T-helper 22 cell (primary cell): Measurements from ENCODE around the gene TPK1.
"Not testable (repeated sequence)": the region's sequence is repeated elsewhere in the genome, so short reads cannot be mapped to it uniquely, and the experiment has no call there.

Experiments used
- DNase-seq: peaks from one replicate; pipeline ENCODE4 v3.0.0-alpha.2; 2020; ENCODE audit warnings: low read depth

Gene TPK1

GRCh38 chr7:144629598-144629997, 206.3 kb downstream of the TPK1 start:
- DNase-seq = no peak

GRCh38 chr7:144629011-144629410, 206.8 kb downstream of the TPK1 start:
- no peak for DNase-seq

- no peak for DNase-seq
Measured at GRCh38 chr7:144628176-144628575, 207.7 kb downstream of the TPK1 start.

- DNase-seq = no peak
Measured at GRCh38 chr7:144622745-144623144, 213.1 kb downstream of the TPK1 start.

GRCh38 chr7:144606261-144606660, 229.6 kb downstream of the TPK1 start:
- DNase-seq = no peak

GRCh38 chr7:144596953-144597352, 238.9 kb downstream of the TPK1 start:
- DNase-seq = no peak

GRCh38 chr7:144594580-144594979, 241.3 kb downstream of the TPK1 start:
- DNase-seq = no peak

- no peak for DNase-seq
Measured at GRCh38 chr7:144588559-144589051, 247.2 kb downstream of the TPK1 start.

GRCh38 chr7:144587701-144588100, 248.2 kb downstream of the TPK1 start:
- DNase-seq = no peak

- no peak for DNase-seq
Measured at GRCh38 chr7:144584726-144585125, 251.1 kb downstream of the TPK1 start.

GRCh38 chr7:144579687-144580086, 256.2 kb downstream of the TPK1 start:
- DNase-seq = no peak

- DNase-seq = no peak
Measured at GRCh38 chr7:144575456-144575855, 260.4 kb downstream of the TPK1 start.

GRCh38 chr7:144574753-144575152, 261.1 kb downstream of the TPK1 start:
- DNase-seq = not testable (repeated sequence)

- DNase-seq = no peak
Measured at GRCh38 chr7:144568233-144568632, 267.6 kb downstream of the TPK1 start.

- no peak for DNase-seq
Measured at GRCh38 chr7:144565586-144565985, 270.3 kb downstream of the TPK1 start.

GRCh38 chr7:144549861-144550260, 286.0 kb downstream of the TPK1 start:
- no peak for DNase-seq

GRCh38 chr7:144548556-144548955, 287.3 kb downstream of the TPK1 start:
- DNase-seq = no peak

GRCh38 chr7:144547888-144548287, 288.0 kb downstream of the TPK1 start:
- DNase-seq = no peak

- no peak for DNase-seq
Measured at GRCh38 chr7:144546782-144547181, 289.1 kb downstream of the TPK1 start.

- no peak for DNase-seq
Measured at GRCh38 chr7:144545330-144545729, 290.5 kb downstream of the TPK1 start.

GRCh38 chr7:144534655-144535395, 301.0 kb downstream of the TPK1 start:
- DNase-seq = no peak

- DNase-seq = no peak
Measured at GRCh38 chr7:144534196-144534595, 301.7 kb downstream of the TPK1 start.

GRCh38 chr7:144531181-144531580, 304.7 kb downstream of the TPK1 start:
- no peak for DNase-seq

GRCh38 chr7:144529269-144529926, 306.5 kb downstream of the TPK1 start:
- DNase-seq = no peak
